OCI-LY7 (cell line): ENCODE measurements around the gene DDX28.

Experiments used
- EZH2phosphoT487 ChIP-seq: fragments of 200-600 bp; sonication (generic); IDR thresholded peaks from 2 replicates; pipeline ENCODE4 v1.6.1; 2018; ENCODE audit warnings: low read depth, borderline replicate concordance, mild to moderate bottlenecking, mixed run types, antibody characterized with exemption, low read length, moderate library complexity, mixed read lengths
- TF ChIP-seq, protein P1 (sequence below): fragments of 200-600 bp; sonication (generic); conservative IDR thresholded peaks from 2 replicates; pipeline ENCODE4 v1.5.1; 2014; ENCODE audit warnings: mild to moderate bottlenecking, antibody characterized with exemption, low read length, moderate library complexity, mixed read lengths

GRCh38 chr16:68070806-68071517 is 47.9 kb upstream of the DDX28 start:
- TF ChIP-seq, protein P1, sequence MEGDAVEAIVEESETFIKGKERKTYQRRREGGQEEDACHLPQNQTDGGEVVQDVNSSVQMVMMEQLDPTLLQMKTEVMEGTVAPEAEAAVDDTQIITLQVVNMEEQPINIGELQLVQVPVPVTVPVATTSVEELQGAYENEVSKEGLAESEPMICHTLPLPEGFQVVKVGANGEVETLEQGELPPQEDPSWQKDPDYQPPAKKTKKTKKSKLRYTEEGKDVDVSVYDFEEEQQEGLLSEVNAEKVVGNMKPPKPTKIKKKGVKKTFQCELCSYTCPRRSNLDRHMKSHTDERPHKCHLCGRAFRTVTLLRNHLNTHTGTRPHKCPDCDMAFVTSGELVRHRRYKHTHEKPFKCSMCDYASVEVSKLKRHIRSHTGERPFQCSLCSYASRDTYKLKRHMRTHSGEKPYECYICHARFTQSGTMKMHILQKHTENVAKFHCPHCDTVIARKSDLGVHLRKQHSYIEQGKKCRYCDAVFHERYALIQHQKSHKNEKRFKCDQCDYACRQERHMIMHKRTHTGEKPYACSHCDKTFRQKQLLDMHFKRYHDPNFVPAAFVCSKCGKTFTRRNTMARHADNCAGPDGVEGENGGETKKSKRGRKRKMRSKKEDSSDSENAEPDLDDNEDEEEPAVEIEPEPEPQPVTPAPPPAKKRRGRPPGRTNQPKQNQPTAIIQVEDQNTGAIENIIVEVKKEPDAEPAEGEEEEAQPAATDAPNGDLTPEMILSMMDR = peak; percentile 75
- no peak for TF ChIP-seq EZH2phosphoT487
